ENCODE measurements around the gene BSPH1.

The BSPH1 gene

GRCh38 chr19:48010932-48011758 lies 19.2 kb upstream of the BSPH1 start:
- H3K9ac ChIP-seq (ENCODE audit: low read length), result no peak overlapping the region
- no peak overlapping the region for H3K4me2 ChIP-seq (ENCODE audit: low read length)
- no peaks in the 10 kb centered on the region for H3K36me3 ChIP-seq (ENCODE audit: insufficient read depth, low read length)
- H3K9me3 ChIP-seq (ENCODE audit: low read length), result no peaks in the 10 kb centered on the region
- no peaks in the 10 kb centered on the region for H3K4me1 ChIP-seq (ENCODE audit: insufficient read depth, low read length, severe bottlenecking)
- TF ChIP-seq CTCF (IDR thresholded peaks at IDR 0.05; ENCODE audit: low read length), result no peak
- TF ChIP-seq EZH2 (IDR thresholded peaks at IDR 0.05; ENCODE audit: borderline replicate concordance, low read length), result no peak
- no peak overlapping the region for H3K27ac ChIP-seq (ENCODE audit: low read depth, low read length, poor library complexity, severe bottlenecking)
- H3K4me3 ChIP-seq (ENCODE audit: low read depth, low read length, poor library complexity, severe bottlenecking), result no peak overlapping the region
- no peaks in the 10 kb centered on the region for H4K20me1 ChIP-seq (ENCODE audit: insufficient read depth, low read length)
- H2AFZ ChIP-seq (ENCODE audit: low read length), result no peak overlapping the region
- H3K27me3 ChIP-seq (ENCODE audit: insufficient read depth, low read length), result 0 out of 2 replicates have a peak, but pooled peaks cover 3% of the 10 kb centered on the region
- no peaks in the 10 kb centered on the region for H3K79me2 ChIP-seq (ENCODE audit: insufficient read depth, low read length)
- no peaks in the 10 kb centered on the region for H3K9me2 ChIP-seq (ENCODE audit: low read depth, low read length)
- H3F3A ChIP-seq (ENCODE audit: insufficient read depth, low read length), result no peaks in the 10 kb centered on the region

GRCh38 chr19:48006762-48007161 lies 14.8 kb upstream of the BSPH1 start:
- TF ChIP-seq CTCF (IDR thresholded peaks at IDR 0.05; ENCODE audit: low read length), result peak; percentile 32; the same call in 1 of the 2 replicates
- TF ChIP-seq EZH2 (IDR thresholded peaks at IDR 0.05; ENCODE audit: borderline replicate concordance, low read length), result no peak
- Histone ChIP-seq H2AFZ (ENCODE audit: low read length) (no peak overlapping the region), H3K9ac (ENCODE audit: low read length) (no peak overlapping the region), H3K9me3 (ENCODE audit: low read length) (no peaks in the 10 kb centered on the region), H3K4me3 (ENCODE audit: low read depth, low read length, poor library complexity, severe bottlenecking) (no peak overlapping the region), H4K20me1 (ENCODE audit: insufficient read depth, low read length) (no peaks in the 10 kb centered on the region), H3K4me2 (ENCODE audit: low read length) (no peak overlapping the region), H3K79me2 (ENCODE audit: insufficient read depth, low read length) (no peaks in the 10 kb centered on the region), H3K27ac (ENCODE audit: low read depth, low read length, poor library complexity, severe bottlenecking) (no peak overlapping the region), H3K36me3 (ENCODE audit: insufficient read depth, low read length) (no peaks in the 10 kb centered on the region), H3K9me2 (ENCODE audit: low read depth, low read length) (no peaks in the 10 kb centered on the region), H3F3A (ENCODE audit: insufficient read depth, low read length) (no peaks in the 10 kb centered on the region), H3K4me1 (ENCODE audit: insufficient read depth, low read length, severe bottlenecking) (no peaks in the 10 kb centered on the region), H3K27me3 (ENCODE audit: insufficient read depth, low read length) (no peaks in the 10 kb centered on the region)

GRCh38 chr19:48004236-48004635 lies 12.3 kb upstream of the BSPH1 start:
- Histone ChIP-seq H3K9me3 (ENCODE audit: low read length) (no peaks in the 10 kb centered on the region), H2AFZ (ENCODE audit: low read length) (no peak overlapping the region), H3K4me3 (ENCODE audit: low read depth, low read length, poor library complexity, severe bottlenecking) (no peak overlapping the region), H3K27ac (ENCODE audit: low read depth, low read length, poor library complexity, severe bottlenecking) (no peak overlapping the region), H3K9me2 (ENCODE audit: low read depth, low read length) (no peaks in the 10 kb centered on the region), H3K9ac (ENCODE audit: low read length) (no peak overlapping the region), H4K20me1 (ENCODE audit: insufficient read depth, low read length) (no peaks in the 10 kb centered on the region), H3K27me3 (ENCODE audit: insufficient read depth, low read length) (no peaks in the 10 kb centered on the region), H3K4me1 (ENCODE audit: insufficient read depth, low read length, severe bottlenecking) (no peaks in the 10 kb centered on the region), H3K79me2 (ENCODE audit: insufficient read depth, low read length) (no peaks in the 10 kb centered on the region), H3K4me2 (ENCODE audit: low read length) (no peak overlapping the region), H3F3A (ENCODE audit: insufficient read depth, low read length) (no peaks in the 10 kb centered on the region), H3K36me3 (ENCODE audit: insufficient read depth, low read length) (no peaks in the 10 kb centered on the region)
- no peak for TF ChIP-seq EZH2 (IDR thresholded peaks at IDR 0.05; ENCODE audit: borderline replicate concordance, low read length)
- no peak for TF ChIP-seq CTCF (IDR thresholded peaks at IDR 0.05; ENCODE audit: low read length)
